Bronchial epithelial cell (primary cell): ENCODE measurements around the gene MYBPC3. TPM values are rescaled to one million over a fixed set of nuclear protein-coding genes. Genes with fewer than 3 reads are reported as not detected.

Experiments
- DNase-seq: peaks from one replicate; pipeline ENCODE4 v3.0.0-alpha.2; 2010; ENCODE audit warnings: low read depth
- FAIRE-seq: peaks from 2 replicates; lab custom pipeline; 2011; peaks lifted over from hg19 to GRCh38; lab: Jason Lieb, UNC
- H3K27me3 ChIP-seq: 2 replicates; pipeline ENCODE4 v1.5.1; 2011; ENCODE audit warnings: low read length; ENCODE audit not compliant: control insufficient read depth, insufficient read depth
- H3K36me3 ChIP-seq: 2 replicates; pipeline ENCODE4 v1.5.1; 2011; ENCODE audit warnings: low read length; ENCODE audit not compliant: control insufficient read depth, insufficient read depth
- H3K4me3 ChIP-seq: 2 replicates; pipeline ENCODE4 v1.5.1; 2011; ENCODE audit warnings: mild to moderate bottlenecking, low read depth, low read length, control low read depth
- total RNA-seq: library from RNA; depleted of rRNA; stranded (reverse); fragments of >200 nt; gene quantifications from 2 replicates; pipeline ENCODE4 v1.2.1, GENCODE V29; 2014
- TF ChIP-seq, protein P1 (sequence below): IDR thresholded peaks from 2 replicates; pipeline ENCODE4 v1.5.1; 2011; ENCODE audit warnings: mild to moderate bottlenecking, moderate library complexity, low read length, control low read depth, inconsistent platforms; ENCODE audit not compliant: insufficient read depth, severe bottlenecking

MYBPC3 gene
- total RNA-seq, 1 donor from 2014 or later, result under 0.01 TPM

DNA sequence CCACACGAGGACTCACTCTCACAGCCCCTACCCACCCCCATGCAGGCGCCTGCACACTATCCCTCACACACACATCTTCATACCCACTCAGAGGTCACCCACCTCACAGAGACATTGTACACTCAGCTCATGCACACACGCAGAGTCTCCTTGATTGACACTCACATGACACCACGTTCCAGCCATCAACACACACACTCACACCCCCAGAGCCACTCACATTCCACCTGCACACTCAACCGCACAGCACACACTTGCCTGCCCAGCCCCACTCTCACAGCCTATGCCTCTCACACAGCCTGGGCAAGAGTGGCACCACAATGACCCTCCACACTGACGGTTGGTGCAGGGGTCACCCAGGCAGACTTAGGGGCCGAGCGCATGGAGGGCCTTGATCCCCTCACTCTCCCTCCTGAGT is 23.6 kb upstream of the MYBPC3 start:
- Histone ChIP-seq H3K36me3 (no peaks in the 10 kb centered on the region), H3K4me3 (no peak overlapping the region), H3K27me3 (no peaks in the 10 kb centered on the region)
- DNase-seq (no peak), FAIRE-seq (no peak)
- TF ChIP-seq, protein P1, sequence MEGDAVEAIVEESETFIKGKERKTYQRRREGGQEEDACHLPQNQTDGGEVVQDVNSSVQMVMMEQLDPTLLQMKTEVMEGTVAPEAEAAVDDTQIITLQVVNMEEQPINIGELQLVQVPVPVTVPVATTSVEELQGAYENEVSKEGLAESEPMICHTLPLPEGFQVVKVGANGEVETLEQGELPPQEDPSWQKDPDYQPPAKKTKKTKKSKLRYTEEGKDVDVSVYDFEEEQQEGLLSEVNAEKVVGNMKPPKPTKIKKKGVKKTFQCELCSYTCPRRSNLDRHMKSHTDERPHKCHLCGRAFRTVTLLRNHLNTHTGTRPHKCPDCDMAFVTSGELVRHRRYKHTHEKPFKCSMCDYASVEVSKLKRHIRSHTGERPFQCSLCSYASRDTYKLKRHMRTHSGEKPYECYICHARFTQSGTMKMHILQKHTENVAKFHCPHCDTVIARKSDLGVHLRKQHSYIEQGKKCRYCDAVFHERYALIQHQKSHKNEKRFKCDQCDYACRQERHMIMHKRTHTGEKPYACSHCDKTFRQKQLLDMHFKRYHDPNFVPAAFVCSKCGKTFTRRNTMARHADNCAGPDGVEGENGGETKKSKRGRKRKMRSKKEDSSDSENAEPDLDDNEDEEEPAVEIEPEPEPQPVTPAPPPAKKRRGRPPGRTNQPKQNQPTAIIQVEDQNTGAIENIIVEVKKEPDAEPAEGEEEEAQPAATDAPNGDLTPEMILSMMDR, result no peak

DNA sequence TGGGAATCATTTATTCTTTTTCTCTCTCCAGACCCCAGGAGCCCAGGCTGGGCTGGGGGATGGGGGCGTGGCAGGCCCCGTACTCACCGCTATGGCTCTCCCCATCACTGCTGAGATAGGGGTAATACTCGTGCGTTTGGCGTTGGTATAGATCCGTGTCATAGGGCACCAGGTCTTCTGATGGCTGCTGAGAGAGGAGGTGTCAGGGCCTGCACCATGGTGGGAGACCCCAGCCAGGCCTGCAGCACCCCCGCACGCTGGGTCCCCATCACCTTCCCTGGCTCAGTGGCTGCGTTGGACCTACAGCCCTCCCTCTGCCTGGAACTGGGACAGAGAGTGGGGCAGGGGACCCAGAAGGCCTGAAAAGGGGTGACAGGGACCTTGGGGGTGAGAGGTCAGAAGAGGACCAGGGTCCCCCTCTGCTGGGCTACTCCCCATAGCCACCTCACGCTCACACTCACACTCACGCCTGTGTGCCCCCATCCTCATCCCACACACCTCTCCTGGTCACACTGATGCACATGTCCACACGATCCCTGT is 23.1 kb upstream of the MYBPC3 start:
- no peaks in the 10 kb centered on the region for H3K36me3 ChIP-seq
- no peak for DNase-seq
- no peak for FAIRE-seq
- no peaks in the 10 kb centered on the region for H3K27me3 ChIP-seq
- TF ChIP-seq, protein P1, result no peak
- no peak overlapping the region for H3K4me3 ChIP-seq

DNA sequence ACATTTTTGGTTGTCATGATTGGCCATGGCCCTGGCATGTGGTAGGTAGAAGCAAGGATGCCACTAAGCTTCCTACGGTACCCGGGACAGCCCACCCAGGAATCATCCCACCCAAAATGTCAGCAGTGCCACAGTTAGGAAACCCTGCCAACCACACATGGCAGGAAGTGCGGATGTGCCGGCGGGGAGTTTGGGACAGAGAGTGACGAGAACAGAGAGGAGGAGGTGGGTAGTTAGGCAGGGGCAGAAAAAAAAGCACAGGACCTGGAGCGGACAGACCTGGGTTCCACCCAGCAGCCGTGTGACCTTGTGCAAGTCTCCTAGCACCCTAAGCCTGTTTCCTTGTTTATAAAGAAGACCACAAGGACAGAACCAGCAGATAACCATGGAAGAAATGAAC is 22.5 kb upstream of the MYBPC3 start:
- TF ChIP-seq, protein P1, result no peak
- Histone ChIP-seq H3K27me3 (no peaks in the 10 kb centered on the region), H3K4me3 (no peak overlapping the region), H3K36me3 (no peaks in the 10 kb centered on the region)
- FAIRE-seq, result no peak
- no peak for DNase-seq

DNA sequence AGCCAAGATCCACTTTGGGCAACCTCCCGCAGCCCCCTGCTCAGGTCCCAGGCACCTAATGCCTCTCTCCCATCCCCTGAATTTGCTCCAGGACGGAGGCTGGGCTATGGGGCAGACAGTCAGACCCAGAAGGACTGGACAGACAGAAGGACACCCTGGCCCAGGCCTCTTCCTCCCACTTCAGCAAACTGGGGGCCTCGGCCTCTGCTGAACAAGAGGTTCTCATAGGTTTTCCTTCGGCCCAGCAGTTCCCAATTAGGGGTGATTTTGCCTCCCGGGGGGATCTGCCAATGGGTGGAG is 22.2 kb upstream of the MYBPC3 start:
- Histone ChIP-seq H3K27me3 (no peaks in the 10 kb centered on the region), H3K36me3 (no peaks in the 10 kb centered on the region), H3K4me3 (no peak overlapping the region)
- FAIRE-seq (no peak), DNase-seq (no peak)
- TF ChIP-seq, protein P1, result no peak

DNA sequence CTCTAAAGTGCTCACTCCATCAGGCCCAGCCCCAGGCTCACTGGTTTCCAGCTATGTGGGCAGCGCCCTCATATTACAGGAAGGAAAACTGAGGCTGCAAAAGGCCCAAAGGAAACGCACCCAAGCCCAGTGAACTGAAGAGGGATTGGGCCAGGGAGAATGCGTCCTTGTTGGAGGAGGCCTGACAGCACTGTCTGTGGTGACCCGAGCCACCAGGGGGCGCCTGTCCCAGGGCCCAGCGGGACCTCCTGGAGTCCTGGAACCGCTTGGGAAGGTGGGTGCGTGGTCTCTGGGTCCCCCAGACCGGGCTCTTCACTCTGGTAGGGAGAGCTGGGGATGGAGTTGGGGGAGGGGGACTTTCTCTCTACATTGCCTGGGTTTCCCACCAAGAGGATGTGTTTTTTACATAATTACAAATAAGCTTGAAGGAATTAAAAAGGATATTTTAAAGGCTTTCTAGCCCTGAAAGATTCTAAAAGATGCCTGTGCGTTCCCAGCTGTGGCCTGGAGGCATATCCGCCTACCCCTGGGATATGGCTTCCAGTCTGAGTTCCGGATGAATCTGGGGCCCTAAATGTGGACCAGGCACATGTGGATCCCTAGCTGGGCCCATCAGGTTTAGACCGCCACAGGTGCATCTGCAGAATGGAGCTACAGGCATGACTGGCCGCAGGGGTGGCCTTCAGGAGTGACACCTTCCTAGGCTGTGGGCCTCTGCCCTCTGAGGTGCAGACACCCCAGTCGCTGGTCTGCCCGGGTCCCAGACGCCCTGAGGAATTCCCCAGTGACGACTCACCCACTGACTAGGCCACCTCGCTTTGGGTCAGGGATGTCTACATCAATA is 21.6 kb upstream of the MYBPC3 start:
- Histone ChIP-seq H3K4me3 (no peak overlapping the region), H3K36me3 (no peaks in the 10 kb centered on the region), H3K27me3 (no peaks in the 10 kb centered on the region)
- FAIRE-seq (no peak), DNase-seq (peak; percentile 46)
- TF ChIP-seq, protein P1, result peak; percentile 97
